HG02610 (cell line): ENCODE results near the gene RMND5A.

Experiments
- ATAC-seq: cut with Tn5 transposase; IDR thresholded peaks from one replicate; pipeline ENCODE4 v1.9.1; 2021; ENCODE audit warnings: mild to moderate bottlenecking, moderate library complexity; ENCODE audit not compliant: unreplicated experiment

RMND5A gene

GRCh38 chr2:86764661-86765309 is 44.7 kb downstream of the RMND5A start:
- ATAC-seq: no peak

GRCh38 chr2:86765310-86765695 is 45.2 kb downstream of the RMND5A start:
- no peak for ATAC-seq

GRCh38 chr2:86768189-86768949 is 48.3 kb downstream of the RMND5A start:
- no peak for ATAC-seq

GRCh38 chr2:86769838-86770237 is 49.7 kb downstream of the RMND5A start:
- ATAC-seq: no peak

- no peak for ATAC-seq
Observed at GRCh38 chr2:86770816-86771301, 50.8 kb downstream of the RMND5A start.

DNA sequence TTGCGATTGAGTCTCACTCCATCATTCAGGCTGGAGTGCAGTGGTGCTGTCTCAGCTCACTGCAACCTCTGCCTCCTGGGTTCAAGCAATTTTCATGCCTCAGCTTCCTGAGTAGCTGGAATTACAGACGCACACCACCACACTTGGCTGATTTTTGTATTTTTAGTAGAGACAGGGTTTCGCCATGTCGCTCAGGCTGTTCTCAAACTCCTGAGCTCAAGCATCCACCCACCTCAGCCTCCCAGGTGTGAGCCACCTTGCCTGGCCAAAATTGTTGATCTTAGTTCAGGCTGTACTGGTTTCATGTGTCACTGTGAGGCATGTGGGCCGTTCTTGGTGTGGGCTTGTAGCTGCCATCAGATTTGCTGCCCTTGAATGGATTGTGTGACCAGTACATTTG is 52.5 kb downstream of the RMND5A start:
- no peak for ATAC-seq

DNA sequence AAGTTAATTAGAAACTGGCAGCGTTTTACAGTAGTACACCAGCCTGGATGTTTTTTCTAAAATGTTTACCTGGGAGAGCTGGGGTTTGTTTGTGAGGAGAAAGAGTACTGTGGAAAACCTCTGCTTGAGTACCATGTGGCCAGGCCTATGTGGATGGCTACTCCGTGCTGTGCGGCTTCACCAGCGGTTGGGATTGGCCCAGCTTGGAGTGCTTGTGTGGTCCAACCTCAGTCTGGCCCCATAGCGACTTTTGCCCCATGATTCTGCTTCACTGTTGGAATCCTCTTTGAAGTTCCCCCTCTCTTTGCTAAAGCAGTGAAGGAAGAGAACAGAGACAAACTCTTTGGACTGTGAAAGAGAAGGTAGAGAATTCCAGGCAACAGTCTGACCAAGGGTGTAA is 54.8 kb downstream of the RMND5A start:
- no peak for ATAC-seq

DNA sequence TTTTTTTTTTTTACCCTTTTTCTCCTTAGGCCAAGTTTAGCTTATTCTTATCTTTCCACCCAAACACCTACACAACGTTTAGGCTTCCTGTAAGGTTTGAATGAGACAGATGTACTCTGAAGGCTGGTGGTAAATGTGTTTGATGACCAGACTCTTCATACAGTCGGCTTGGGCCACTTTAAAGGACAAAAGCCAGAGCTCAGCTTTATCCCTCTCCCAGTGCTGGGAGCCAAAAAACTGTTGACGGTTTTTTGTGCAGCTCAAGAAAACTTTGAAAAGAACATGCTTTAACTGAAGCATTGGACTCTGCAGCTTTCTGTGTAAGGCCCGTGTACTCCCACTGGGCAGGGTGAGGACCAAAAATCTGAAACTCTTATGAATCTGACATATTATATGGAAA is 55.2 kb downstream of the RMND5A start:
- no peak for ATAC-seq

DNA sequence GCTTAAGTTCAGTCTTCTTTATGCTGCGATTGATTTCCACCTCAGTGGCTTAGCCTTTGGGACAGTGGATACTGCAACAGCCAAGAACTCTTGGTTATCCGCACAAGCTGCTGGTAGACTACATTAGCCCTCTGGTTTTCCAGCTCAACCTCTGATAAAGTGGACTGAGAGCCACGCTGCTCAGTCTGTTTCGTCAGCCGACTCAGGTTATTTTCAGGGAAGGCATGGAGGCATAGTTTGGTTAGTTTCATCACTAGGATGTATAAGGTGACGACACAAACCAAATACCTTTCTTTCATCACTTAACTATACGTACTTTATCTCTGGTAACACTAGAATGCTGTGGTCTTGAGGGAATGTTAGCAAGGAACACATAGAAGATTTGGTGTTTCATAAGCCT is 56.4 kb downstream of the RMND5A start:
- ATAC-seq: no peak

GRCh38 chr2:86778957-86779356 is 58.9 kb downstream of the RMND5A start:
- ATAC-seq: no peak

DNA sequence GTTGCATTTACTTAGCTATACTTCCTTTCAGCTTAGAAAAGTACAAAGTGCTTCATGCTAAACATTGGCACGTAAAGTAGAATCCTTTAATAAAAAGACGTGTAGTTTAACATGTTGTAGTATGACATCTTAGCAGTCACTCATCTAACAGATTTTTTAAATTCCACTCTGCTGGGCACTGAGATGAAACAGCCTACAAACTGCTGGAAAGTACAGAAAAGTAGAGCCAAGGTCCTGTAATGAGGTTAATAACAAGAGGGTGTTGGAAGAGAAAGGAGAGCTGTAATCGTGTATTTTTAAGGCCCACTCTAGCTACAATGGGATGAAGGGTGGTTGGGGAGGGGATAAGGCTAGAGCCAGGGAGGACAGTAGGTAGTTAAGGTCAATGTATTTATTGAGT is 59.9 kb downstream of the RMND5A start:
- no peak for ATAC-seq

DNA sequence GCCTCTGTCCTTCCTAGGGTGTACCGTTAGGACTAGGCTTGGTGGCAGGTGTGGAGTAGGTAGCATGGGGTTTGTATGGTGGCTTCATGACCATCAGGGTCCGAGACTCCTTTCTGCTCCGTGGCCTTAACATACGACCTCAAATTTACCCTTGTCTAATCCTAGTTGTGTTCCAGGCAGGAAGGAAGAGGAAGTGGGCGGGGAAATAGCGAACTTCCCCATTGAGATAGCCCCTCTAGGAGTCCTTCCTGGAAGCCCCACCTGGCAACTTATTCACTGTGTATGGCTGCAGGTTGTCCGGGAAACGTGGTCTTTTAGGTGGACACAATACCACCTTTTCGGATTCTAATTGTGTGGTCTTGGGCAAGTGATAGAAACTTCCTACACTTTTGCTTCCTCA is 61.3 kb downstream of the RMND5A start:
- no peak for ATAC-seq

GRCh38 chr2:86782748-86783147 is 62.7 kb downstream of the RMND5A start:
- ATAC-seq: no peak

- ATAC-seq: peak; percentile 96
Observed at GRCh38 chr2:86783615-86784339, 63.7 kb downstream of the RMND5A start.

- ATAC-seq: no peak
Observed at GRCh38 chr2:86785456-86785855, 65.4 kb downstream of the RMND5A start.

GRCh38 chr2:86786001-86786536 is 66.0 kb downstream of the RMND5A start:
- no peak for ATAC-seq

- ATAC-seq: no peak
Observed at GRCh38 chr2:86787736-86788135, 67.6 kb downstream of the RMND5A start.

DNA sequence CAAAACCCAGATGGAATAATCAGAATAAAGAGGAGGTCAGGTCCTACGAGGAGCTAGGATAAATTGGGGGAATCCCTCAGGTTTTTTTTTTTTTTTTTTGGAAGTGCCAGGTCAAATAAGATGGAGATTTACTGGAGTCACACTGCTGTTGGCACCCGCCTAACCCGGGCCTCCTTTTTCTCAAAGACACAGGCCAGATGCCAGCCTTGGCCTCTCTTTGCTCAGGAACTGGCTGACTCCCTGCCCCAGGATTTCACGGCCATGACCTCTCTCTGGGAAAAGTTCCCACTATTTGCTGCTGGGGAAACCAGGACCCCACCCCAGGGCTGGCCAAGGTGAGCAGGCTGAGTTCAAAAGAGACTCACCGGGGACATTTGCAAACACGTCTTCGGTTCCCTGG is 68.1 kb downstream of the RMND5A start:
- no peak for ATAC-seq

- ATAC-seq: no peak
Observed at GRCh38 chr2:86788881-86789686, 69.0 kb downstream of the RMND5A start.

- ATAC-seq: no peak
Observed at GRCh38 chr2:86789687-86790133, 69.6 kb downstream of the RMND5A start.
